CD4-positive, alpha-beta T cell treated with Interleukin-2 at 100 ng/mL for 4 hours (primary cell): ENCODE results near the gene STAMBPL1.

Source experiments
- DNase-seq: peaks from one replicate; pipeline ENCODE4 v3.0.0-alpha.2; 2020; ENCODE audit warnings: low spot score

The STAMBPL1 gene

DNA sequence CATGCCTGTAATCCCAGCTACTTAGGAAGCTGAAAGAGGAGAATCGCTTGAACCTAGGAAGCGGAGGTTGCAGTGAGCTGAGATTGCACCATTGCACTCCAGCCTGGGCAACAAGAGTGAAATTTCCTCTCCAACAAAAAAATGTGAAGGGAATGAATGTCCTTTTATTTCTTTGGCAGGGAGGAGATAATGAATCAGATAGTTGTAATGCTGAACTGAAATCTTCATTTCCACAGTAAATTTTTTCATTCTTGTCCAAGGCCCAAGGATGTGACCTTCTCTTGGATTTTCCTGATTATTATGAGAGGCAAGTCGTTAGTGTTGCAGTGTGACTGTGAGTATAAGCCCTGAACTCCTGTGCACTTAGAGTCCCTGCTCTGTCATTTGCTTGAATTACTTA lies 13.6 kb downstream of the STAMBPL1 start:
- DNase-seq, result no peak

DNA sequence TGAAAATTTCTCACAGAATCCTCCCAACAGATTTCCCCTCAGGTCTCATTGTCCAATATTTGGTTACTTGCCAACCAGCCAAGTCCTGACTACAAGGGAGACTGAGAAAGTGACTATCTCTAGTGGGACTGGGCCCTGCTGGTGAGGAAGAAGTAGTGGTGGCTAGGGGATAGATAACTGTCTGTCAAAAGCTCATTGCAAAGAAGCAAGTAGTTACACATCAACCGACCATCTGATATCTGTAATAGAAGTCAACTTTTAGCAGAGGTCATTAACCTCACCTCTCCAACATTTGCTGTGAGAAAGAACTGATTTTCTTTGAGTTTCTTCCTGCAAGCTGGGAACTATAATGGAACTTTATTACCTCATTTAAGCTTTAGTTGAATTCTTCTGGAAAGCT lies 15.2 kb downstream of the STAMBPL1 start:
- DNase-seq, result no peak

DNA sequence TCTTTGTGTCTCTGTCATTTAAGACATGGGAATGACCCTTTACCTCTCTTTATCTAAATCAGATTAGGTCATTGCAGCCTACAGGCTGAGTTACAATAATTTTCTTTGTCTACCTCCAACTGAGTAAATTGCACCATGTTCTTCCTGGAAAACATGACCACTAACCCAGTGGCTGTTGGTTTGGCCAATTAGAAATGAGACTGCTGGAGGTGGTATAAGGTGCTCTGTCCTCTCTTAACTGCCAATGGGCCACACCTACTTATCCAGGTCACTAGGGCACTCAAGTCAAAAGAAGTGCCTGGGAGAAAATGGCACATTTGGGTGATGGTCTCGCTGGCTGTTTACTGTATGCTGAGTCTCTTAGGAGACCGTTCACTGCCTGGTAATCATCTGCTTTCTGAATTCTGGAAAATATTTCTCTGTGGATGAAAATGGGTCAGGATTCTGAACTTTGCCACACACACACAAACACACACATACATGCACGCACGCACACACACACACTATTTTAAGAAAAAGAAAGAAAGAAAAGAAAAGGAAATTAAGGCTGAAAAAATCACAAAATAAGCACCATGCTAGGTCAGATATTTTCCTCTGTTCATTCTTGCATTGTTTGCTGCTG lies 16.4 kb downstream of the STAMBPL1 start:
- no peak for DNase-seq

DNA sequence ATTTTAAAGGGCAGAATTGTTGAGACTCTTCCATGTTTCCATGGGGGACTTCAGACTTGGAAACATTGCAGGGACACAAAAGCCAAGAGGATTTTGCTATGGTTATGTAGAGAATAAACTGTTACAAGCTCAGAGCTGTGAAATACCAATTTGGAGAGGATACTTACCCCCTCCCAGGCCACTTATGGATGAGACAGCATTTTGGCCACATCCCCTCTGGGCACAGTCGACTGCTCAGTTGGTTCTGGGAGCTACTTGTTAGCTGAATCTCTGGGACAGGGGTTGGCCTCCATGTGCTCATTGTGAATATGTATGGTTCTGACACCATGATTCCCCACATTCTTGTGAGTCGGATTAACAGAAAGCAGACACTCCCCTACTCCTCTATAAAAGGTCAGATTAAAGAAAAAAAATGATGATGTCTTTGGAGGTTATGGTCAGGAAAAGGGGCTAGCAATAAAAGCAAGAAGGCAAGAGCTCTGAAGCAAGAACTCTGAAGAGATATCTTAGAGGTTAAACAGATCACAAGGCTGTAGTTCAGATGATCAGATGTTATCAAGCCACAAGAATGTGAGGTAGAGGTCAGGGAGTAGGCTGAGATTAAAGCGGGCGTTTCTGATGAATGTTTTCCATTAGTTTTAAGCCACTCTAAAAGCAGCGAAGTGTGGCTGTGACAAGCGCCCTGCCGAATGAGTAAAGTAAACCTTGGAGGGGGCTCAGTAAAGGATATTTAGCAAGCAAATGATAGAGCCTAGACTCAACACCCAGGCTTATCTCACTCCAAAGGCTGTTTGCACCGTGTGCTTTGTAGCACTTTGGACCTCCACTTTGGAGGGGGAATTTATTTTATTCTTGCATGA lies 17.2 kb downstream of the STAMBPL1 start:
- no peak for DNase-seq

DNA sequence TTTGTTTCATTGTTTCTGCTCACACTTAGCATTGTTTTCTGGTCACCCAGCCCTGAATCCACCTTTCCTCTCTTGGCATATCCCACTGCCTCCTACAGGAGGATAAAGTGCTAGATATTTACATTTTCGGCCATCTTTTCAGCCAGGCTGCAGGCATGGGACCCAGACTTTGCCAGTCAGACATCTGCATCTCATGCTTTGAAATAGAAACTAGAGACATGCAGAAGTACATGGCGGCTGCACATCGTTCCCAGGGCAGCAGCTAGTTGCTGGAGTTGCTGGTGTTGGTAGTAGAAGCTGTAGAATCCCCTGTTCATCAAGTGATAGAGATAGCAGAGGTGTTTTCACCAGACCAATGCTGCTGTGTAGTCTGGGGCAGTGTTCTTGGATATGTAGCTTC lies 18.7 kb downstream of the STAMBPL1 start:
- DNase-seq, result no peak

DNA sequence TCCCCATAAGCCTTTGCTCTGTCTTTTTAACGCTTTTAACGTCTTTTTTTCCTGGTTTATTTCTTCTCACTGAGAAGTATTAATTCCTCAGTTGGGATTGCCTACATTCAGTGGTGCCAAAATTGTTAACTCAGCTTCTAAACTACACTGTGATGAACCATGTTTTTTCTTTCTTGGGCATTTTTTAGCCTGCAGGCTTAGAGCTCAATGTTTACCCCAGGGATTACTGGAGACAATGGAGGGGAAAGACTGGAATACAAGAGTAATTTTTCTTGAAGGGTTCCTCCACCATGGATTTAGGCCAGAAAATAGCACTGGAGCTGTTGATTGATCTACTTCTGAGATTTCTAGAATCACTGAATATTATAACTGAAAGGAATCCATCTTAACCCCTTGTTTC lies 19.8 kb downstream of the STAMBPL1 start:
- no peak for DNase-seq

DNA sequence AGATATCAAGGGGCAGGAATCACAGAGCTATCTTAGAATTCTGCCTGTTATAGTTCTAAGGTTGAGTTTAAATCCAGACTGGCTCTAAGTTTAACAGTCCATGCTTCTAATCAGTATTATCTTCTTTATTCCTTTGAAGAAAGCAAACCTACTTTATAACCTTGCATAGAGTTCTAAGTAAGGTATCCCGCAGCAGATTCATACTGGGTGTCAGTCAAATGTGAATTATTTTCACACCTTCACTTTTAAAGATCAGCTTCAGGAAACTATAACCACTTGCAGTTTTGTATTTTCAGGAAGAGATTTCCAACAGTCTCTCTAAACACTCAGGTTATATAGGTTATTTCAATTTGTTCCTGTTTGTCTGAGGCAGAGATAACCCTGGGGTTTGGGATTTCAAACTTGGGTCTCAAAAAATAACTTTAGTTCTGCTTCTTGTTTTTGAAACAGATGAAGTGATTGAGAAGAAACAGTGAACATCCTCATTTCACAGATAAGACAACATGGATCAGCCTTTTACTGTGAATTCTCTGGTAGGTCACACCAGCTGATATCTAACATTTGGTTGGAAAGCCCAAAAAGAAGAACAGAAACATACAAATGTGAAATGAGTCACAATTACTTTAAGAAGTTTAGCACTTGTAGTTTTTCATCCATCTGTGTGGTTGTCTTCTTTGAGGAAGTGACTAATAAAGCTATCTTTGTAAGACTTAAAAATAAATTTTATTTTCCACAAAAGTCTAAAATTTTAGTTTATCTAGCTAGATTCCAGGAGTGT lies 21.4 kb downstream of the STAMBPL1 start:
- DNase-seq, result peak; percentile 49

GRCh38 chr10:88901984-88902789 lies 22.1 kb downstream of the STAMBPL1 start:
- DNase-seq, result no peak

- DNase-seq, result no peak
Observed at GRCh38 chr10:88903715-88904114, 23.7 kb downstream of the STAMBPL1 start.

DNA sequence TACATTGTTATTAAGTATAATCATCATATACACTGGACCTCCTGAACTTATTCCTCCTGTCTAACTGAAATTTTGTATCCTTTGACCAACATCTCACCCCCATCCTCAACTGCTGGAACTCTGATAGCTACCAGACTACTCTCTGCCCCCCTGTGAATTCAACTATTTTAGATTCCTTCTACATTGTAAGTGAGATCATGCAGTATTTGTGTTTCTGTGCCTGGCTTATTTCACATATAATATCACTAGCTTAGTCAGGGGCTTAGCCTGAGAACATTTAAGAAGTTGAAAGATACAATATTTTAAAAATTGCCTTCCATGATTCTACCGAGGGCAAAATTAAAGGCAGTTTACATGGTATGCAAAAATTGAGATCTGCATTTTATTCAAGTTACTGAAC lies 26.9 kb downstream of the STAMBPL1 start:
- no peak for DNase-seq

DNA sequence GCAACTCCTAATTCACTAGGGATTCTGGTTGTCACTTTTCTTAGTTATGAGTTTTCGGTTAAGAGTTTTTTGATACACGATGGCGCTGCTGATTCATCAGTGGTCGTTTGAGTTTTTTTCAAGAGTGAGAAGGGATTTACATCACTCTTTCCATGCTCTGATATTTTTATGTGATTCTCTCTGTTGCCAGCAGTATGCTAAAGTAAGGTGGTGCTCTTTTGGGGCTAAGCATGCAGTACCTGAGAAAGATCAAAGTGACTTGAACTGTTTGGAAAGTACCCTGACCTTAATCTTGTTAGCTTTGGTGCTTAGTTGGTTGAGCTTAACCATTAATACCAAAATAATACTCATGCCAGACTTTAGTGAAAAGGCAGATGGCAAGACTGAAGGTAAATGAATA lies 28.1 kb downstream of the STAMBPL1 start:
- peak; percentile 17 for DNase-seq

DNA sequence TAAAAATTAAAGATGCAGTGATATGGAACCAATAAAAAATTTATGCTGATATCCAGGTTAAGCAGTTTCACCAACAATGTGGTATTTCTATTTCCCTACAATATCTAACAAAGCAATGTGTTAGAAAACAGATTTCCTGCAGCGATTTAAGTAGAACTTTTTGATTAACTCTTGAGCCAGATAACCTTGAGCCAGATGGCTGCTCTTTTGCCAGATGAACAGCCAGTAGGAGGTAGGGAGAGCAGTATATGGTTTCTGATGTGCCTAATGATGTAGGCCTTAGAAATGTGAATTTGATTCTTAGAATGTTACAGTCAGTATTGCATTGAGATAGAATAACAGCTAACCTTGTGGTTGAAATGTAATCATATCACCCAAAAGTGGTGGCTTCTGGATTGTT lies 31.1 kb downstream of the STAMBPL1 start:
- no peak for DNase-seq

GRCh38 chr10:88911851-88912250 lies 31.8 kb downstream of the STAMBPL1 start:
- DNase-seq, result no peak

GRCh38 chr10:88913127-88913526 lies 33.1 kb downstream of the STAMBPL1 start:
- DNase-seq, result no peak

GRCh38 chr10:88913788-88914187 lies 33.7 kb downstream of the STAMBPL1 start:
- DNase-seq, result no peak

DNA sequence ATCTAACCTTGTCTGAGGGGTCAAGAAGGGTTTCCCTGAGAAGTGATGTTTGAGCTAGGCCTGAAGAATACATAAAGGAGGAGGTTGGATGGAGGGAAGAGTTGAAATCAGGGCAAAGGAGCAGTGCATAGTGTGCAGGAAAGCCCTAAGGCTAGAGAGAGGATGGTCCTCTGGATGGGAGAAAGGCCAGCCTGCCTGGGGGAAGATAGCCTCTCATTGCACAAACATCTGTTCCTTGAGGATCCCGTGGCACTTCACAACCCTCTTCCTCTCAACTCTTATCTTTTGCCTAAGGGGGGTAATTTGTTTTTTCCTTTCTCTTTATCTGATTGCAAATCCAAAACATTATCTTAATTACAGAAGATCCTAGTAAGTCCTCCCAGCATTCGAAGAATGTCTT lies 35.7 kb downstream of the STAMBPL1 start:
- no peak for DNase-seq

DNA sequence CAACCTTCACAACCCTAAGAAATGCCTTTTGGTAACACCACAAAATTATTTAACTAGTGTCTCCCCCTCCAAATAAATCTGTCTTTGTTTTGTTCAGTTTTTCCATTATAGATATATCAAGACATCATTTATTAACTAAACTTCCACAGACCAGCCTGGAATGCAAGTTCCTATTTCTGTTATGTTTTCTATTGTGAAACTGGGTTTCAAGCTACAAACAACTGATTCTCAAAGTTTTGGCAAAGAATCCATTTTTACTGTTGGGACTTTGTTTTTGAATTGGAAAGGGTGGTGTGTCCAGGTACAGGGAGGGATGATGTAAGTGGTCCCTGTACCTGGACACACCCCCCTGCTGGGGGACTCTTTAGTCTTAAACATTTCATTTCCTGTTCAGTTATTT lies 36.2 kb downstream of the STAMBPL1 start:
- DNase-seq, result no peak

- no peak for DNase-seq
Observed at GRCh38 chr10:88916986-88917385, 36.9 kb downstream of the STAMBPL1 start.

DNA sequence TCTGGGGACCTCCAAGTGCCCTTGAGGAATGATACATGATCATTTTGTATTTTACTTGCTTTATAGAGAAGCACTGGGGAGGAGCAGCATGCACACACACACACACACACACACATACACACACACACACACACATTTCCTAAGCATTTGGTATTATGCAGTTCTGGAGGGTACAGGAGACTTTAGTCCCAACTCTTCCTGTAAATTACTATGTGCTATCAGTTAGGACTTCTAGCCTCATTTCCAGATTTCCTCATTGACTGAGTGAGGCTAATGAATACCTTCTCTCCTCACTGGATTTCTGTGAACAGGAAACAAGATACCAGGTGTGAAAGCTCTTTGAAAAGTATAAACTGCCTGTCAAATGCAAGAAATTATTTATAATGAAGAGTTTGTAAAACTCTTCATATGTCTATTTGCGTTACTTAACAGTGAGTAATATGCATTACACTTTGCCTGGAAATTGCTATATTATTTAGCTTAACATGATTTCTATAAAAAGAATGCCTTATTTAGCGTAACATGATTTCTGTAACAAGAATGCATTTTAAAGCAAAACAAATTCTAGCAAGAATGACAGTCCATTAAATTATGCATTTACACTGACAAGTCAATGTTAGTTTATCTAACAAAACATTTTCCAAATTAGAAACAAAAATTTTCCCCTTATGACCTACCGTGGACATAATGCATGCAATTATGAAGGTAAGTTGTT lies 38.3 kb downstream of the STAMBPL1 start:
- DNase-seq, result no peak

- DNase-seq, result no peak
Observed at GRCh38 chr10:88919041-88919440, 39.0 kb downstream of the STAMBPL1 start.

GRCh38 chr10:88920198-88920597 lies 40.2 kb downstream of the STAMBPL1 start:
- no peak for DNase-seq
